22Rv1 (cell line): ENCODE results near the gene SLC39A7.
A peak's percentile ranks its signal among the peaks of the same experiment; 100 is the strongest.

Source experiments
- H3K27ac ChIP-seq: fragments of 450-650 bp; 2 replicates; pipeline ENCODE4 v1.5.1; 2017
- CTCF ChIP-seq: fragments of 450-650 bp; IDR thresholded peaks from 2 replicates; pipeline ENCODE4 v1.5.1; 2017; ENCODE audit warnings: mild to moderate bottlenecking
- ZFX ChIP-seq: fragments of 450-650 bp; IDR thresholded peaks from 2 replicates; pipeline ENCODE4 v1.6.1; 2017; ENCODE audit warnings: antibody characterized with exemption, borderline replicate concordance

The SLC39A7 gene

GRCh38 chr6:33171016-33171879 lies 29.4 kb upstream of the SLC39A7 start:
- H3K27ac ChIP-seq, result no peak overlapping the region
- no peak for TF ChIP-seq ZFX
- TF ChIP-seq CTCF, result no peak

- H3K27ac ChIP-seq, result no peak overlapping the region
- TF ChIP-seq CTCF (no peak), ZFX (no peak)
Observed at GRCh38 chr6:33171880-33172687, 28.6 kb upstream of the SLC39A7 start.

- no peak overlapping the region for H3K27ac ChIP-seq
- TF ChIP-seq CTCF, result peak; percentile 38
- no peak for TF ChIP-seq ZFX
Observed at GRCh38 chr6:33172688-33173534, 27.8 kb upstream of the SLC39A7 start.

- H3K27ac ChIP-seq, result no peak overlapping the region
- no peak for TF ChIP-seq CTCF
- TF ChIP-seq ZFX, result no peak
Observed at GRCh38 chr6:33173535-33174180, 27.0 kb upstream of the SLC39A7 start.

DNA sequence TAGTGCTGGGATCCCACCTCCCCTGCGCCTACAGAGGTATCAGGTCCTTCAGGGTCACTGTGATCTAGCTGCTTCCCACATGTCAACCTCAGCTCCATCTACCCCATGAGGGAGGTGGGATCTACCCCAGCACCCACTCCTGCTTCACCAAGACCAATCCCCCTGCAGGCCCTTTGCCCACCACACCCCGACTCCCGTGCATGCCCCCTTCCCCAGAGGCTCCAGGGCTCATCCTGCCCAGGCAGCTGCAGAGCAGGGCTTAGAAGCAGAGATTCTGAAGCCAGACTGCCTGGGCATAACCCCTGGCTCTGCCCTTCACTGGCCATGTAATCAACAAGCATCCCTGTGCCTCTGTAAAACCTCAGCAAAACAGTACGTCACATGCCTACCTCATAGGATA lies 25.9 kb upstream of the SLC39A7 start:
- TF ChIP-seq CTCF, result no peak
- no peak for TF ChIP-seq ZFX
- H3K27ac ChIP-seq, result no peak overlapping the region

GRCh38 chr6:33175436-33176069 lies 25.1 kb upstream of the SLC39A7 start:
- TF ChIP-seq ZFX, result no peak
- no peak; the same call in 1 of the 2 replicates for TF ChIP-seq CTCF
- no peak overlapping the region for H3K27ac ChIP-seq
